Ishikawa (cell line): ENCODE data around the gene DMD.

Experiments used
- CEBPB ChIP-seq: IDR thresholded peaks from 2 replicates; pipeline ENCODE4 v1.6.1; 2012
- CREB1 ChIP-seq: IDR thresholded peaks from 2 replicates; pipeline ENCODE4 v1.6.1; 2012; ENCODE audit warnings: low read depth
- EGR1 ChIP-seq: IDR thresholded peaks from 2 replicates; pipeline ENCODE4 v1.6.1; 2012
- EP300 ChIP-seq: IDR thresholded peaks from 2 replicates; pipeline ENCODE4 v1.6.1; 2012; ENCODE audit warnings: borderline replicate concordance
- FOXM1 ChIP-seq: IDR thresholded peaks from 2 replicates; pipeline ENCODE4 v1.6.1; 2012; ENCODE audit warnings: low read depth, borderline replicate concordance
- MAX ChIP-seq: IDR thresholded peaks from 2 replicates; pipeline ENCODE4 v1.6.1; 2012
- RAD21 ChIP-seq: IDR thresholded peaks from 2 replicates; pipeline ENCODE4 v1.6.1; 2012; ENCODE audit warnings: low read depth
- REST ChIP-seq: IDR thresholded peaks from 2 replicates; pipeline ENCODE4 v1.6.1; 2012; ENCODE audit warnings: low read depth, mild to moderate bottlenecking
- TAF1 ChIP-seq: IDR thresholded peaks from 2 replicates; pipeline ENCODE4 v1.6.1; 2012; ENCODE audit warnings: low read depth, mild to moderate bottlenecking
- TEAD4 ChIP-seq: IDR thresholded peaks from 2 replicates; pipeline ENCODE4 v1.6.1; 2012
- USF1 ChIP-seq: IDR thresholded peaks from 2 replicates; pipeline ENCODE4 v1.6.1; 2012
- YY1 ChIP-seq: IDR thresholded peaks from 2 replicates; pipeline ENCODE4 v1.6.1; 2012; ENCODE audit warnings: low read depth

- no peak for TF ChIP-seq REST
- TF ChIP-seq MAX, result no peak
- TF ChIP-seq EP300, result no peak
- no peak for TF ChIP-seq TAF1
- no peak for TF ChIP-seq FOXM1
- TF ChIP-seq CEBPB, result no peak
- TF ChIP-seq USF1, result no peak
- no peak for TF ChIP-seq CREB1
- no peak for TF ChIP-seq TEAD4
- no peak for TF ChIP-seq EGR1
- TF ChIP-seq YY1, result no peak
- TF ChIP-seq RAD21, result no peak
Measured at GRCh38 chrX:33218819-33219218, 7.5 kb upstream of the DMD start.
